ENCODE results near the gene FTO. TPM values are rescaled to one million over a fixed set of nuclear protein-coding genes. Genes with fewer than 3 reads are reported as not detected.

FTO gene
- total and polyA plus RNA-seq, 2 of the 13 experiments (the other 11 are each of a cell fraction or from before 2014, with no cell fraction given), result 41.6 to 55.8 TPM

DNA sequence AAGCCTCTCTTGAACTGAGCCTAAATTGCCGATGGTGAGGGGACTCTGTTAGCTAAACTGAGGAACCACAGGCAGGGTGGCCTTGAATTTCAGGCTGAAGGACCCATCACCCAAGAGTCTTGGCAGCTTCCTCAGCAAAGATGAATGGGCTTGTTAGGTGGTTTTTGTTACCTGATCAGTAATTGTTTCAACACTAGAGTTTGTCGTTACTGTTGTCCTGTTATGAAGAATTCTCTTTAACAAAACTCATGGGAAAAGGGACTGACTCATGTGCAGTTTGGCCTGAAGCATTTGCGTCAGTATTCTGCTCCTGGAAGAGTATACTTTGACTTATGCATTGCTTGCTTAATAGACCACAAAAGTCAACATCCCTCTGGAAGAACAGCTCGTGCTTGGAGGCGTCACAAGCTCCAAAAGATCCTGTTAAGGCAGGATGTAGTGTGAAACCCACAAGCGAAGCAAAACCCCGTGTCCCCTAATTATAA is 376.6 kb downstream of the FTO start (continued):
- TF ChIP-seq ZMYM3 (CRISPR knock-in tag; IDR thresholded peaks at IDR 0.05) (peak; percentile 64; the same call in 1 of the 2 replicates), GATAD2A (CRISPR knock-in tag; IDR thresholded peaks at IDR 0.05) (peak; percentile 91), SATB2 (CRISPR knock-in tag; IDR thresholded peaks at IDR 0.05) (0 out of 2 replicates have a peak, but pooled peaks have one; percentile 58), SOX13 (IDR thresholded peaks at IDR 0.05) (peak; percentile 60), SOX13 (CRISPR knock-in tag; conservative IDR thresholded peaks at IDR 0.05 in 1 of 2, IDR thresholded peaks at IDR 0.05 in 1 of 2) (peak in 1 of 2 experiments; percentile 79; a peak in 2 of 4 replicates), ZNF550 (CRISPR knock-in tag; IDR thresholded peaks at IDR 0.05; ENCODE audit: borderline replicate concordance) (no peak), ZNF205 (CRISPR knock-in tag; IDR thresholded peaks at IDR 0.05) (no peak), TFE3 (CRISPR knock-in tag; IDR thresholded peaks at IDR 0.05) (peak; percentile 72), AHR (CRISPR knock-in tag; IDR thresholded peaks at IDR 0.05) (no peak), CEBPG (CRISPR knock-in tag; IDR thresholded peaks at IDR 0.05) (peak; percentile 92), ZNF451 (CRISPR knock-in tag; IDR thresholded peaks at IDR 0.05) (0 out of 2 replicates have a peak, but pooled peaks have one; percentile 33), PAXIP1 (CRISPR knock-in tag; conservative IDR thresholded peaks at IDR 0.05) (peak; percentile 71), DRAP1 (CRISPR knock-in tag; IDR thresholded peaks at IDR 0.05) (0 out of 2 replicates have a peak, but pooled peaks have one; percentile 32), KMT2A (CRISPR knock-in tag; IDR thresholded peaks at IDR 0.05) (0 out of 2 replicates have a peak, but pooled peaks have one; percentile 56), IKZF4 (CRISPR knock-in tag; IDR thresholded peaks at IDR 0.05; ENCODE audit: borderline replicate concordance, low read depth, not compliant biosample characterization) (no peak), KMT2B (CRISPR knock-in tag; IDR thresholded peaks at IDR 0.05) (peak; percentile 68; the same call in 1 of the 2 replicates), EP300 (IDR thresholded peaks at IDR 0.05; ENCODE audit: low read depth in 2 of 2, low read length in 2 of 2) (peak; percentile 50 to 75; a peak in 3 of 4 replicates), EP300 (CRISPR knock-in tag; IDR thresholded peaks at IDR 0.05; ENCODE audit: borderline replicate concordance) (peak; percentile 74), CBX1 (IDR thresholded peaks at IDR 0.05; ENCODE audit: low read depth) (peak; percentile 60), ZBTB4 (CRISPR knock-in tag; IDR thresholded peaks at IDR 0.05; ENCODE audit: borderline replicate concordance) (no peak)
- TF ChIP-seq, protein P1, sequence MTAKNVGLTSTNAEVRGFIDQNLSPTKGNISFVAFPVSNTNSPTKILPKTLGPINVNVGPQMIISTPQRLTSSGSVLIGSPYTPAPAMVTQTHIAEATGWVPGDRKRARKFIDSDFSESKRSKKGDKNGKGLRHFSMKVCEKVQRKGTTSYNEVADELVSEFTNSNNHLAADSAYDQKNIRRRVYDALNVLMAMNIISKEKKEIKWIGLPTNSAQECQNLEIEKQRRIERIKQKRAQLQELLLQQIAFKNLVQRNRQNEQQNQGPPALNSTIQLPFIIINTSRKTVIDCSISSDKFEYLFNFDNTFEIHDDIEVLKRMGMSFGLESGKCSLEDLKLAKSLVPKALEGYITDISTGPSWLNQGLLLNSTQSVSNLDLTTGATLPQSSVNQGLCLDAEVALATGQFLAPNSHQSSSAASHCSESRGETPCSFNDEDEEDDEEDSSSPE (CRISPR knock-in tag; IDR thresholded peaks at IDR 0.05), result peak; percentile 75
